Thoracic aorta (tissue), 2 donors: ENCODE measurements around the gene PLEKHH1. TPM values are rescaled to one million over a fixed set of nuclear protein-coding genes. Genes with fewer than 3 reads are reported as not detected.

ENCODE experiments used
- ATAC-seq: fragments of 150-250 bp; one replicate; pipeline ENCODE4 v1.8.0; 2017; ENCODE audit warnings: low read depth; ENCODE audit not compliant: insufficient number of reproducible peaks, low FRiP score
- DNase-seq: peaks from one replicate; pipeline ENCODE4 v3.0.0-alpha.2; 2020; ENCODE audit warnings: low spot score
- H3K27ac ChIP-seq, 2 donors: fragments of 200-600 bp; sonication (generic); 1 replicate in 1 of 2; 2 replicates in 1 of 2; pipeline ENCODE4 v1.5.1; 2016; ENCODE audit warnings: mild to moderate bottlenecking in 2 of 2, moderate library complexity in 2 of 2
- H3K27me3 ChIP-seq: fragments of 200-600 bp; sonication (generic); replicated peaks from 2 replicates; pipeline ENCODE4 v1.6.0; 2016; ENCODE audit warnings: mild to moderate bottlenecking; ENCODE audit not compliant: insufficient read depth
- H3K36me3 ChIP-seq: fragments of 200-600 bp; sonication (generic); one replicate; pipeline ENCODE4 v1.5.1; 2016
- H3K4me1 ChIP-seq, 2 donors: fragments of 200-600 bp; sonication (generic); 1 replicate in 1 of 2; 2 replicates in 1 of 2; pipeline versions ENCODE4 v1.5.1 to v1.6.0; 2016; ENCODE audit warnings: low read depth in 2 of 2, mild to moderate bottlenecking in 1 of 2; ENCODE audit not compliant: control insufficient read depth in 1 of 2
- H3K4me3 ChIP-seq: fragments of 200-600 bp; sonication (generic); 2 replicates; pipeline ENCODE4 v1.5.1; 2016; ENCODE audit warnings: mild to moderate bottlenecking
- H3K9me3 ChIP-seq: fragments of 200-600 bp; sonication (generic); 2 replicates; pipeline ENCODE4 v1.5.1; 2016
- total RNA-seq, 2 donors: library from RNA; depleted of rRNA; stranded (reverse); fragments of >200 nt; gene quantifications; one replicate each; pipeline versions ENCODE4 v1.1.0 to v1.2.3, GENCODE V29; 2016
- TF ChIP-seq, protein P1 (sequence below): fragments of 200-600 bp; sonication (generic); IDR thresholded peaks from one replicate; pipeline ENCODE4 v1.5.1; 2019; ENCODE audit warnings: antibody characterized with exemption

PLEKHH1 gene
- total RNA-seq, 2 donors from 2014 or later: 1.4 to 3.8 TPM

GRCh38 chr14:67520482-67520881, 12.6 kb upstream of the PLEKHH1 start:
- no peak for DNase-seq
- TF ChIP-seq, protein P1, sequence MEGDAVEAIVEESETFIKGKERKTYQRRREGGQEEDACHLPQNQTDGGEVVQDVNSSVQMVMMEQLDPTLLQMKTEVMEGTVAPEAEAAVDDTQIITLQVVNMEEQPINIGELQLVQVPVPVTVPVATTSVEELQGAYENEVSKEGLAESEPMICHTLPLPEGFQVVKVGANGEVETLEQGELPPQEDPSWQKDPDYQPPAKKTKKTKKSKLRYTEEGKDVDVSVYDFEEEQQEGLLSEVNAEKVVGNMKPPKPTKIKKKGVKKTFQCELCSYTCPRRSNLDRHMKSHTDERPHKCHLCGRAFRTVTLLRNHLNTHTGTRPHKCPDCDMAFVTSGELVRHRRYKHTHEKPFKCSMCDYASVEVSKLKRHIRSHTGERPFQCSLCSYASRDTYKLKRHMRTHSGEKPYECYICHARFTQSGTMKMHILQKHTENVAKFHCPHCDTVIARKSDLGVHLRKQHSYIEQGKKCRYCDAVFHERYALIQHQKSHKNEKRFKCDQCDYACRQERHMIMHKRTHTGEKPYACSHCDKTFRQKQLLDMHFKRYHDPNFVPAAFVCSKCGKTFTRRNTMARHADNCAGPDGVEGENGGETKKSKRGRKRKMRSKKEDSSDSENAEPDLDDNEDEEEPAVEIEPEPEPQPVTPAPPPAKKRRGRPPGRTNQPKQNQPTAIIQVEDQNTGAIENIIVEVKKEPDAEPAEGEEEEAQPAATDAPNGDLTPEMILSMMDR: no peak
- Histone ChIP-seq H3K9me3 (no peaks in the 10 kb centered on the region), H3K4me1 (peaks cover 0 to 6% of the 10 kb centered on the region in 2 donors), H3K36me3 (no peaks in the 10 kb centered on the region), H3K4me3 (no peak overlapping the region), H3K27me3 (no peaks in the 10 kb centered on the region), H3K27ac (no peak overlapping the region)
- ATAC-seq: no peak

GRCh38 chr14:67522270-67522669, 10.8 kb upstream of the PLEKHH1 start:
- H3K4me3 ChIP-seq: no peak overlapping the region
- TF ChIP-seq, protein P1: no peak
- no peaks in the 10 kb centered on the region for H3K27me3 ChIP-seq
- no peaks in the 10 kb centered on the region for H3K4me1 ChIP-seq
- H3K27ac ChIP-seq: no peak overlapping the region
- ATAC-seq (no peak), DNase-seq (no peak)
- no peaks in the 10 kb centered on the region for H3K36me3 ChIP-seq
- no peaks in the 10 kb centered on the region for H3K9me3 ChIP-seq

GRCh38 chr14:67523764-67524633, 9.1 kb upstream of the PLEKHH1 start:
- ATAC-seq (no peak), DNase-seq (no peak)
- H3K4me1 ChIP-seq: no peaks in the 10 kb centered on the region
- no peaks in the 10 kb centered on the region for H3K27me3 ChIP-seq
- no peak overlapping the region for H3K27ac ChIP-seq
- no peaks in the 10 kb centered on the region for H3K36me3 ChIP-seq
- TF ChIP-seq, protein P1: no peak
- H3K4me3 ChIP-seq: no peak overlapping the region
- no peaks in the 10 kb centered on the region for H3K9me3 ChIP-seq

- H3K36me3 ChIP-seq: no peaks in the 10 kb centered on the region
- H3K27ac ChIP-seq: no peak overlapping the region
- H3K9me3 ChIP-seq: no peaks in the 10 kb centered on the region
- ATAC-seq (no peak), DNase-seq (no peak)
- H3K4me1 ChIP-seq: no peaks in the 10 kb centered on the region
- TF ChIP-seq, protein P1: no peak
- H3K27me3 ChIP-seq: no peaks in the 10 kb centered on the region
- no peak overlapping the region for H3K4me3 ChIP-seq
Measured at GRCh38 chr14:67524634-67524963, 8.5 kb upstream of the PLEKHH1 start.

DNA sequence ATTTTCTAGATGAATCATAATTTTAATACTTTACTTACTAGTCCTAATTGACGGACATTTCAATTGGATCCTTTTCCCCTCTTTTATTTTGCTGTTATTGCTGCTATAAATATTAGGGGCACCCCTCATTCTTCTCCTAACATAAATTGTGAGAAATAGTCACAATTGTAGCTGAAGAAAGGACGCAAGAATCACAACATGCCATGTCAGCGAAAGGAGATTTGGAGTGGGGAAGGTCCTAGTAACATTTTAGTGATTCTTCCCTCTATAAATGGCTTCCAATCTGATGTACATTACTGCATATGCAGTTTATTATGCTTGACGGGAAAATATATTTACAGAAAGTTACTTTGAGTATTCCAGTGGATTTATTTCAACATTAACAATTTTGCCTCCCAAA, 7.7 kb upstream of the PLEKHH1 start:
- H3K36me3 ChIP-seq: no peaks in the 10 kb centered on the region
- TF ChIP-seq, protein P1: no peak
- H3K27me3 ChIP-seq: no peaks in the 10 kb centered on the region
- H3K9me3 ChIP-seq: no peaks in the 10 kb centered on the region
- H3K27ac ChIP-seq: no peak overlapping the region
- no peaks in the 10 kb centered on the region for H3K4me1 ChIP-seq
- DNase-seq (no peak), ATAC-seq (no peak)
- no peak overlapping the region for H3K4me3 ChIP-seq
